Measurements from ENCODE around the gene LATS2.

LATS2 gene

GRCh38 chr13:20994441-20994821 lies 67.0 kb downstream of the LATS2 start:
- Histone ChIP-seq H2AFZ (ENCODE audit: low read depth, low read length) (no peak overlapping the region), H3K9me3 (ENCODE audit: insufficient read depth, low read length) (no peaks in the 10 kb centered on the region), H3K4me1 (ENCODE audit: low read length) (no peaks in the 10 kb centered on the region), H3K27me3 (ENCODE audit: low read depth, low read length) (no peaks in the 10 kb centered on the region), H3K36me3 (replicated peaks; ENCODE audit: low read depth, low read length) (no peaks in the 10 kb centered on the region), H3K27ac (ENCODE audit: low read length) (no peak overlapping the region), H3K79me2 (ENCODE audit: low read length) (no peaks in the 10 kb centered on the region), H4K20me1 (ENCODE audit: insufficient read depth, low read length) (no peaks in the 10 kb centered on the region), H3K9ac (ENCODE audit: low read length) (no peak overlapping the region), H3K4me3 (ENCODE audit: low read length) (no peak overlapping the region), H3K4me2 (ENCODE audit: low read length) (no peak overlapping the region)
- no peak for TF ChIP-seq CTCF (IDR thresholded peaks at IDR 0.05; ENCODE audit: low read depth, low read length)
- TF ChIP-seq EZH2phosphoT487 (IDR thresholded peaks at IDR 0.05; ENCODE audit: low read depth): no peak

GRCh38 chr13:20993661-20994440 lies 67.5 kb downstream of the LATS2 start:
- Histone ChIP-seq H4K20me1 (ENCODE audit: insufficient read depth, low read length) (no peaks in the 10 kb centered on the region), H3K4me3 (ENCODE audit: low read length) (no peak overlapping the region), H3K27ac (ENCODE audit: low read length) (no peak overlapping the region), H3K4me2 (ENCODE audit: low read length) (no peak overlapping the region), H3K9me3 (ENCODE audit: insufficient read depth, low read length) (no peaks in the 10 kb centered on the region), H3K27me3 (ENCODE audit: low read depth, low read length) (no peaks in the 10 kb centered on the region), H3K36me3 (replicated peaks; ENCODE audit: low read depth, low read length) (no peaks in the 10 kb centered on the region), H3K79me2 (ENCODE audit: low read length) (no peaks in the 10 kb centered on the region), H3K9ac (ENCODE audit: low read length) (no peak overlapping the region), H3K4me1 (ENCODE audit: low read length) (no peaks in the 10 kb centered on the region), H2AFZ (ENCODE audit: low read depth, low read length) (no peak overlapping the region)
- no peak for TF ChIP-seq CTCF (IDR thresholded peaks at IDR 0.05; ENCODE audit: low read depth, low read length)
- no peak for TF ChIP-seq EZH2phosphoT487 (IDR thresholded peaks at IDR 0.05; ENCODE audit: low read depth)

GRCh38 chr13:20993211-20993610 lies 68.2 kb downstream of the LATS2 start:
- H3K4me2 ChIP-seq (ENCODE audit: low read length): no peak overlapping the region
- TF ChIP-seq CTCF (IDR thresholded peaks at IDR 0.05; ENCODE audit: low read depth, low read length): no peak
- no peak for TF ChIP-seq EZH2phosphoT487 (IDR thresholded peaks at IDR 0.05; ENCODE audit: low read depth)
- H3K9me3 ChIP-seq (ENCODE audit: insufficient read depth, low read length): no peaks in the 10 kb centered on the region
- no peaks in the 10 kb centered on the region for H3K4me1 ChIP-seq (ENCODE audit: low read length)
- H3K36me3 ChIP-seq (replicated peaks; ENCODE audit: low read depth, low read length): no peaks in the 10 kb centered on the region
- no peak overlapping the region for H3K4me3 ChIP-seq (ENCODE audit: low read length)
- H3K27me3 ChIP-seq (ENCODE audit: low read depth, low read length): no peaks in the 10 kb centered on the region
- no peak overlapping the region for H2AFZ ChIP-seq (ENCODE audit: low read depth, low read length)
- no peak overlapping the region for H3K9ac ChIP-seq (ENCODE audit: low read length)
- no peak overlapping the region for H3K27ac ChIP-seq (ENCODE audit: low read length)
- H3K79me2 ChIP-seq (ENCODE audit: low read length): no peaks in the 10 kb centered on the region
- H4K20me1 ChIP-seq (ENCODE audit: insufficient read depth, low read length): no peaks in the 10 kb centered on the region

- H3K27ac ChIP-seq (ENCODE audit: low read length): no peak overlapping the region
- H3K79me2 ChIP-seq (ENCODE audit: low read length): no peaks in the 10 kb centered on the region
- H4K20me1 ChIP-seq (ENCODE audit: insufficient read depth, low read length): no peaks in the 10 kb centered on the region
- no peaks in the 10 kb centered on the region for H3K4me1 ChIP-seq (ENCODE audit: low read length)
- H3K9me3 ChIP-seq (ENCODE audit: insufficient read depth, low read length): no peaks in the 10 kb centered on the region
- no peaks in the 10 kb centered on the region for H3K36me3 ChIP-seq (replicated peaks; ENCODE audit: low read depth, low read length)
- H3K27me3 ChIP-seq (ENCODE audit: low read depth, low read length): no peaks in the 10 kb centered on the region
- H3K4me3 ChIP-seq (ENCODE audit: low read length): no peak overlapping the region
- TF ChIP-seq CTCF (IDR thresholded peaks at IDR 0.05; ENCODE audit: low read depth, low read length): no peak
- no peak for TF ChIP-seq EZH2phosphoT487 (IDR thresholded peaks at IDR 0.05; ENCODE audit: low read depth)
- H3K4me2 ChIP-seq (ENCODE audit: low read length): no peak overlapping the region
- H2AFZ ChIP-seq (ENCODE audit: low read depth, low read length): no peak overlapping the region
- no peak overlapping the region for H3K9ac ChIP-seq (ENCODE audit: low read length)
These were observed 69.5 kb downstream of the LATS2 start for GRCh38 chr13:20991741-20992520.
